ENCODE data around the gene RFX3. TPM values are rescaled to one million over a fixed set of nuclear protein-coding genes. Genes with fewer than 3 reads are reported as not detected.

RFX3 gene
- total RNA-seq, 4 donors from 2014 or later = 8.4 to 15.3 (median 9.7) TPM

DNA sequence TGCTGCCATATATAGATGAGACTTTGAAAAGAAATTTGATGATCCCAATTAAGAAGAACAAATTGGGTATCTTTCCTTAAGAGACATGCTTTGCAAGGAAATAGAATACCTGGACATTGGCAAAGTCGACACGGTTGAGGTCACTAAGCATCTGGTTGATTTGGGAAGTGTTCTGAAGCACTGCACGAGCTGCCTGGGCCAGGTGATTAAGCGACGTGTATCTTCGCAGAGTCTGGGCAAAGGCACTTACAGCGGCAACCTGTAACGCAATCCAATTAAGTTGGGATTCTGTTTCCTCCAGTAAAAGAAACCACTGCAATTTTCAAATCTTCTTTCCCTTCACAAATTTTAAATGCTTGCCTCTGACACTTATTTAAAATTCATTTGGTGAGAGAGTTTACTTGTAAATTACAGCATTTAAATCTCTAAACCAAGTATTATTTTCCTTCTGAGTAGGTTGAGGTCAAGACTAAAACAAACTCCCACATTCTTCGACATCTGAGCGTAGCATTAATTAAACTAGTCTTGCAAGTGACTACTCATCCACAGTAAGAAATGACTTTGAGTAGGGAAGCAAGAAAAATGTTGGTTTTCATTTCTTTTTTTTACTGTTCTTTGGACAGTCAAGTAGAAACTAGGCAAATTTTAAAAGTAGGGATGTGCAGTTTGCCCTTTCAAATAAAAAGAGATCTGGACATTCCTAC is 262.8 kb downstream of the RFX3 start:
- TF ChIP-seq, protein P1, sequence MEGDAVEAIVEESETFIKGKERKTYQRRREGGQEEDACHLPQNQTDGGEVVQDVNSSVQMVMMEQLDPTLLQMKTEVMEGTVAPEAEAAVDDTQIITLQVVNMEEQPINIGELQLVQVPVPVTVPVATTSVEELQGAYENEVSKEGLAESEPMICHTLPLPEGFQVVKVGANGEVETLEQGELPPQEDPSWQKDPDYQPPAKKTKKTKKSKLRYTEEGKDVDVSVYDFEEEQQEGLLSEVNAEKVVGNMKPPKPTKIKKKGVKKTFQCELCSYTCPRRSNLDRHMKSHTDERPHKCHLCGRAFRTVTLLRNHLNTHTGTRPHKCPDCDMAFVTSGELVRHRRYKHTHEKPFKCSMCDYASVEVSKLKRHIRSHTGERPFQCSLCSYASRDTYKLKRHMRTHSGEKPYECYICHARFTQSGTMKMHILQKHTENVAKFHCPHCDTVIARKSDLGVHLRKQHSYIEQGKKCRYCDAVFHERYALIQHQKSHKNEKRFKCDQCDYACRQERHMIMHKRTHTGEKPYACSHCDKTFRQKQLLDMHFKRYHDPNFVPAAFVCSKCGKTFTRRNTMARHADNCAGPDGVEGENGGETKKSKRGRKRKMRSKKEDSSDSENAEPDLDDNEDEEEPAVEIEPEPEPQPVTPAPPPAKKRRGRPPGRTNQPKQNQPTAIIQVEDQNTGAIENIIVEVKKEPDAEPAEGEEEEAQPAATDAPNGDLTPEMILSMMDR (IDR thresholded peaks at IDR 0.05; ENCODE audit: low read depth) = no peak

DNA sequence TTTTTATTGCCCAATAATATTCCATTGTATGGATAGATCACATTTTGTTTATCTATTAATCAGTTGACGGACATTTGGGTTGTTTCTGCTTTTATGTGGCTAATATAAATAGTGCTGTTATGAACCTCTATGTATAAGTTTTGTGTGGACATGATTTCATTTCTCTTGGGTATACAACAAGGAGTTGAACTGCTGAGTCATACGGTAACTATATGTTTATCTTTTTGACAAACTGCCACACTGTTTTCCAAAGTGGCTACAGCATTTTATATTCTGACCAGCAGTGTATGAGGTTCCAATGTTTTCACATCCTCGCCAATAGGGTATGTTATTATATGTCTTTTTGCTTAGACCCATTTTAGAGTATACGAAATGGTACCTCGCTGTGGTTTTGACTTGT is 264.3 kb downstream of the RFX3 start:
- TF ChIP-seq, protein P1 (IDR thresholded peaks at IDR 0.05; ENCODE audit: low read depth) = no peak

DNA sequence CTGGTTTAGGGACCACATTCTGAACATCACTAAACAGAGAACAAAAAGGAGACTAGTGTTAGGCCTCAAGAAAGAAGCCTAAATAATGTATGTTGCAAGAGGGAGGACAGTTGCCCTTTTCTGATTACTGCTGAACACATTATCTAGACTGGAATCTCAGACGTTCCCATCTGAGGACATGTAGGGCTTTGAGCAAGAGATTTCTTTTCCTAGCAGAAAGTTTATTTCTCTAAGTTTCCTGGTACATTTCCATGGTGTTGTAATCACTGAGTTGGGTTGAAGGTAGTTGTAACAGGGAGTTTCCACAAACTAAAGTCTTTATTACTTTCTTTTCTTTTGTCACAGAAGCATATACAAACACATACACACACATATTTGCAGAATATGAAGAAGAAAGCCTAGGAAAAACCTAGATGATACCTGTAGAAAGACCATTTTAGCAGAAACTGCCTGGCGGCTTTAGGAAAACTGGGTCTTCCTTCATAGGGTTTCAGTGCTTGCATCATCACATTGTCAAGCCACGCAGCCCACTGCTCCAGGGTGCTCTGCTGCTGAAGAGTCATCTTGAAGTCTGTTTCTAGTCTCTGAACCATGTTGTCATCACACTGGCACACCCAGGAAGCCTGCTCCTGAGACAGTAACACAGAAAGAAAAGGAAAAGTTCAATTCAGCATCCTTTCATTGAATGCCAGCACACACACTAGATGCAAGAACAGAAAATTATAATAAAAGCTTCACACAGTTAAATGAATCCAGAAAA is 269.1 kb downstream of the RFX3 start:
- TF ChIP-seq, protein P1 (IDR thresholded peaks at IDR 0.05; ENCODE audit: low read depth) = no peak

GRCh38 chr9:3251309-3251708 is 274.5 kb downstream of the RFX3 start:
- TF ChIP-seq, protein P1 (IDR thresholded peaks at IDR 0.05; ENCODE audit: low read depth) = no peak

DNA sequence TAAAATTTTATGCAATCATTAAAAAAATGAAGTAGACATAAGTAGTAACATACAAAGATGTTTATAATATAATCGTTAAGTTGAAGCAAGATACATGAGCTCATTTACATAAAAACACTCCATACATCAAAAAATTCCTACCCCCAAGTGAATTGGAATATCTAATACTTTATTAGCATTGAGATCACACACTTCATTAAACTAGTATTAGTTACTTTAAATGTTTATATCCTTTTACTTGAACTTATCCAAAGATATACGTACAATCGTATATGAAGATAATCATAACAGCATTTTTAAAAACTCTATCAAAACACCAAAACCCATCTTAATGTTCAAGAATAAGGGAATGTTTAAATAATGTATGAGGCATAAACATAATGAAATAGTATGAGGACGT is 275.1 kb downstream of the RFX3 start:
- TF ChIP-seq, protein P1 (IDR thresholded peaks at IDR 0.05; ENCODE audit: low read depth) = no peak

DNA sequence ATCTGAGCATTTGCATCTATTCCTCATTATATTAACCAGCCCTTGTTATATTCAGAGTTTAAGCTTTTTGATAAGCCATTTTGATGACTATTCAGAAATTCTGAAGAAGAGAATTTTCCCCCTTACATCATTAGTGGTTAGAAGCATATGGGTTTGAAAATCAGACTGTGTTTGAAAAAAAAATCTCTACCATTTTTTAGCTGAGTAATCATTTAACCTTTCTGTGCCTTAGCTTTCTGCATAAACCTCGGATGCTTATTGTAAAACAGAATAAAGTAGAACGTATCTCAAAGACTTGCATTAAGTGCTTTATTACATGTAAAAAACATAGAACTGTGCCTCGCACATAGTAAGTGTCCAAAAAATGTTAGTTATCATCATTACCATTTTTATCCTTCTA is 278.6 kb downstream of the RFX3 start:
- TF ChIP-seq, protein P1 (IDR thresholded peaks at IDR 0.05; ENCODE audit: low read depth) = no peak

GRCh38 chr9:3246241-3246640 is 279.6 kb downstream of the RFX3 start:
- TF ChIP-seq, protein P1 (IDR thresholded peaks at IDR 0.05; ENCODE audit: low read depth) = no peak

All from subcutaneous adipose tissue (tissue), 4 donors.